ENCODE measurements around the gene STARD3NL.

DNA sequence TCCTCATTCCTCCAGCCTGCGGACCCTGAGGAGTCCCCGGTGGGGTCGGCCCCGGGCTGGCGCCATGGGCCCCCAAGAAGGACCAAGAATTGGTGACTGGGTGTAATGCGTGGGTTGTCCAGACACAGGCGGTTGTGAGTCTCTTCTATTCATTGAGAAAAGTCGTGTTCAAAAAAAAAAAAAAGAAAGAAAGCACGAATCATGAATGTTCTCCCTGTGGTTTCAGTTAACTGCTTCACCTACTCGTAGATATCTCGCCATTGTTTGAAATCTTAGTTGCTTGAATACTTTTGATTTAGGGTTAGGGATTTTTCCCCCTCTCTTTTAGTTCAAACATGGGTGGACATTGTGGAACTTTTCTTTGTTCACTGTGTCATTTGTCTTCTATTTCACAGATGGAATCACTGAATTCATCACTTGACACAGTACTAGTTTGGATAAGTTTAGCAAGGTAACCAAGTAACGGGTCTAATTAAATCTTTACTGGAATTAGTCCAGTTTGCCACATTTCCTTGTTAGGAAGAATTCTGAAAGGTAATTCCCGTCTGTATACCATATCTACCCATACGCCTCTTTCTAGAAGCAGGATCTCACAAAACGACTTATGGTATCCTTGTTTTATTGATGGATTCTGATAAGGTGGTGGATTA, 775 bp downstream of the STARD3NL start:
- TF ChIP-seq CEBPB (IDR thresholded peaks at IDR 0.05) = no peak
- TF ChIP-seq, protein P1, sequence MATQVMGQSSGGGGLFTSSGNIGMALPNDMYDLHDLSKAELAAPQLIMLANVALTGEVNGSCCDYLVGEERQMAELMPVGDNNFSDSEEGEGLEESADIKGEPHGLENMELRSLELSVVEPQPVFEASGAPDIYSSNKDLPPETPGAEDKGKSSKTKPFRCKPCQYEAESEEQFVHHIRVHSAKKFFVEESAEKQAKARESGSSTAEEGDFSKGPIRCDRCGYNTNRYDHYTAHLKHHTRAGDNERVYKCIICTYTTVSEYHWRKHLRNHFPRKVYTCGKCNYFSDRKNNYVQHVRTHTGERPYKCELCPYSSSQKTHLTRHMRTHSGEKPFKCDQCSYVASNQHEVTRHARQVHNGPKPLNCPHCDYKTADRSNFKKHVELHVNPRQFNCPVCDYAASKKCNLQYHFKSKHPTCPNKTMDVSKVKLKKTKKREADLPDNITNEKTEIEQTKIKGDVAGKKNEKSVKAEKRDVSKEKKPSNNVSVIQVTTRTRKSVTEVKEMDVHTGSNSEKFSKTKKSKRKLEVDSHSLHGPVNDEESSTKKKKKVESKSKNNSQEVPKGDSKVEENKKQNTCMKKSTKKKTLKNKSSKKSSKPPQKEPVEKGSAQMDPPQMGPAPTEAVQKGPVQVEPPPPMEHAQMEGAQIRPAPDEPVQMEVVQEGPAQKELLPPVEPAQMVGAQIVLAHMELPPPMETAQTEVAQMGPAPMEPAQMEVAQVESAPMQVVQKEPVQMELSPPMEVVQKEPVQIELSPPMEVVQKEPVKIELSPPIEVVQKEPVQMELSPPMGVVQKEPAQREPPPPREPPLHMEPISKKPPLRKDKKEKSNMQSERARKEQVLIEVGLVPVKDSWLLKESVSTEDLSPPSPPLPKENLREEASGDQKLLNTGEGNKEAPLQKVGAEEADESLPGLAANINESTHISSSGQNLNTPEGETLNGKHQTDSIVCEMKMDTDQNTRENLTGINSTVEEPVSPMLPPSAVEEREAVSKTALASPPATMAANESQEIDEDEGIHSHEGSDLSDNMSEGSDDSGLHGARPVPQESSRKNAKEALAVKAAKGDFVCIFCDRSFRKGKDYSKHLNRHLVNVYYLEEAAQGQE (IDR thresholded peaks at IDR 0.05; ENCODE audit: low read depth) = no peak
- TF ChIP-seq ZBTB7A (IDR thresholded peaks at IDR 0.05; ENCODE audit: low read depth) = no peak
- no peak for TF ChIP-seq TAF1 (IDR thresholded peaks at IDR 0.05; ENCODE audit: low read depth)
- no peak for TF ChIP-seq CREB1 (IDR thresholded peaks at IDR 0.05; ENCODE audit: low read depth)
- TF ChIP-seq, protein P2, sequence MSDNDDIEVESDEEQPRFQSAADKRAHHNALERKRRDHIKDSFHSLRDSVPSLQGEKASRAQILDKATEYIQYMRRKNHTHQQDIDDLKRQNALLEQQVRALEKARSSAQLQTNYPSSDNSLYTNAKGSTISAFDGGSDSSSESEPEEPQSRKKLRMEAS (IDR thresholded peaks at IDR 0.05) = no peak
- TF ChIP-seq EP300 (IDR thresholded peaks at IDR 0.05; ENCODE audit: borderline replicate concordance) = no peak

Measured in Ishikawa (cell line).